Mucosa of descending colon (tissue), 3 donors: ENCODE results near the gene PDHX. TPM values are rescaled to one million over a fixed set of nuclear protein-coding genes. Genes with fewer than 3 reads are reported as not detected.
"Not testable (repeated sequence)": the region's sequence is repeated elsewhere in the genome, so short reads cannot be mapped to it uniquely, and the experiment has no call there.

Experiments used
- ATAC-seq: fragments of 200-7000 bp; cut with Tn5 transposase; one replicate; pipeline ENCODE4 v1.9.1; 2020; ENCODE audit warnings: mild to moderate bottlenecking, moderate library complexity
- DNase-seq, 3 donors: peaks; one replicate each; pipeline ENCODE4 v3.0.0-alpha.2; 2020
- H3K36me3 ChIP-seq: fragments of 200-600 bp; one replicate; pipeline ENCODE4 v1.8.0; 2021; ENCODE audit warnings: low read depth, mild to moderate bottlenecking
- H3K4me1 ChIP-seq: fragments of 200-600 bp; one replicate; pipeline ENCODE4 v1.8.0; 2021; ENCODE audit warnings: low read depth, mild to moderate bottlenecking
- H3K4me3 ChIP-seq: fragments of 200-600 bp; one replicate; pipeline ENCODE4 v1.8.0; 2021; ENCODE audit warnings: mild to moderate bottlenecking
- H3K9me3 ChIP-seq: fragments of 200-600 bp; one replicate; pipeline ENCODE4 v1.8.0; 2021; ENCODE audit warnings: mild to moderate bottlenecking
- intact Hi-C, 2 donors: fragments of 100-400 bp; cut with DNase I in 1 of 2; cut with micrococcal nuclease in 1 of 2; formaldehyde crosslinking; loops; one replicate each; pipeline versions ENCODE4 v1.11.0 to v1.11.1; 2022; cut with DNase I, micrococcal nuclease
- total RNA-seq, 3 donors: library from RNA; stranded (reverse); fragmentation: NEBNext Ultra II Directional in 2 of 3; extraction: Animal tissue kit (Norgen Biotek cat#: 25700) in 2 of 3; gene quantifications; one replicate each; pipeline versions ENCODE4 v1.2.1 to v1.2.4, GENCODE V29; 2021 to 2023
- TF ChIP-seq, protein P1 (sequence below): fragments of 200-600 bp; IDR thresholded peaks from one replicate; pipeline ENCODE4 v1.8.0; 2022; ENCODE audit warnings: antibody characterized with exemption, mild to moderate bottlenecking
- donor health status: DM: no; HTN: no; CAD: no; lungs with moderate emphysema.
- donor health status: DM: no; HTN: no; CAD: no.
- donor health status: DM: no; HTN: yes; CAD: no.

Gene PDHX
- total RNA-seq, 3 donors from 2014 or later = 39.4 to 44.3 (median 42.1) TPM

DNA sequence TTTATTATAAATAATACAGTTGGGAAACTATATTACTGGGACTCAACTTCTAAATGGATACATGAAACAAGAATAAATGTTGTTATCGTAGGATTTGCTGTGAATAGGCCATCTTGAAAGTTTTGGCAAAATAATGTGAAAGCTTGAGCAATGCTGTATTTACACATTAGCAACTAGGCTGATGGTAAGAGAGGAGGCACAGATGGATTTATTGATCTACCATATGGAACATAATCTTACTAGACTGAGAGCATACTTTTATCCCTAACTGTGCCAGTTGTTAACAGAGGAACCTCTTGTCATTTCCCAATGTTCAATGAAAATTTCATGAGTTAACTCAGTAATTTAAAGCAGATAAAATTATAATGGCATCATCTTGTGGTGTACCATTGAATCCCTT lies 23.0 kb upstream of the PDHX start:
- ATAC-seq (no peak), DNase-seq (no peak)
- TF ChIP-seq, protein P1, sequence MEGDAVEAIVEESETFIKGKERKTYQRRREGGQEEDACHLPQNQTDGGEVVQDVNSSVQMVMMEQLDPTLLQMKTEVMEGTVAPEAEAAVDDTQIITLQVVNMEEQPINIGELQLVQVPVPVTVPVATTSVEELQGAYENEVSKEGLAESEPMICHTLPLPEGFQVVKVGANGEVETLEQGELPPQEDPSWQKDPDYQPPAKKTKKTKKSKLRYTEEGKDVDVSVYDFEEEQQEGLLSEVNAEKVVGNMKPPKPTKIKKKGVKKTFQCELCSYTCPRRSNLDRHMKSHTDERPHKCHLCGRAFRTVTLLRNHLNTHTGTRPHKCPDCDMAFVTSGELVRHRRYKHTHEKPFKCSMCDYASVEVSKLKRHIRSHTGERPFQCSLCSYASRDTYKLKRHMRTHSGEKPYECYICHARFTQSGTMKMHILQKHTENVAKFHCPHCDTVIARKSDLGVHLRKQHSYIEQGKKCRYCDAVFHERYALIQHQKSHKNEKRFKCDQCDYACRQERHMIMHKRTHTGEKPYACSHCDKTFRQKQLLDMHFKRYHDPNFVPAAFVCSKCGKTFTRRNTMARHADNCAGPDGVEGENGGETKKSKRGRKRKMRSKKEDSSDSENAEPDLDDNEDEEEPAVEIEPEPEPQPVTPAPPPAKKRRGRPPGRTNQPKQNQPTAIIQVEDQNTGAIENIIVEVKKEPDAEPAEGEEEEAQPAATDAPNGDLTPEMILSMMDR = no peak
- intact Hi-C loops = no loop called here
- no peaks in the 10 kb centered on the region for H3K36me3 ChIP-seq
- peaks cover 3% of the 10 kb centered on the region for H3K4me1 ChIP-seq
- peaks cover 12% of the 10 kb centered on the region for H3K9me3 ChIP-seq
- no peak overlapping the region for H3K4me3 ChIP-seq

DNA sequence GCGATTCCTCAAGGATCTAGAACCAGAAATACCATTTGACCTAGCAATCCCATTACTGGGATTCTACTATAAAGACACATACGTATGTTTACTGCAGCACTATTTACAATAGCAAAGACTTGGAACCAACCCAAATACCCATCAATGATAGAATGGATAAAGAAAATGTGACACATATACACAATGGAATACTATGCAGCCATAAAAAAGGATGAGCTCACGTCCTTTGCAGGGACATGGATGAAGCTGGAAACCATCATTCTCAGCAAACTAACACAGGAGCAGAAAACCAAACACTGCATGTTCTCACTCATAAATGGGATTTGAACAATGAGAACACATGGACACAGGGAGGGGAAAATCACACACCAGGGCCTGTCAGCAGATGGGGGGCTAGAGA lies 20.2 kb upstream of the PDHX start:
- H3K4me1 ChIP-seq, H3K36me3 ChIP-seq, DNase-seq, intact Hi-C loops, H3K4me3 ChIP-seq, ATAC-seq: not testable (repeated sequence)
- peaks cover 40% of the 10 kb centered on the region for H3K9me3 ChIP-seq

DNA sequence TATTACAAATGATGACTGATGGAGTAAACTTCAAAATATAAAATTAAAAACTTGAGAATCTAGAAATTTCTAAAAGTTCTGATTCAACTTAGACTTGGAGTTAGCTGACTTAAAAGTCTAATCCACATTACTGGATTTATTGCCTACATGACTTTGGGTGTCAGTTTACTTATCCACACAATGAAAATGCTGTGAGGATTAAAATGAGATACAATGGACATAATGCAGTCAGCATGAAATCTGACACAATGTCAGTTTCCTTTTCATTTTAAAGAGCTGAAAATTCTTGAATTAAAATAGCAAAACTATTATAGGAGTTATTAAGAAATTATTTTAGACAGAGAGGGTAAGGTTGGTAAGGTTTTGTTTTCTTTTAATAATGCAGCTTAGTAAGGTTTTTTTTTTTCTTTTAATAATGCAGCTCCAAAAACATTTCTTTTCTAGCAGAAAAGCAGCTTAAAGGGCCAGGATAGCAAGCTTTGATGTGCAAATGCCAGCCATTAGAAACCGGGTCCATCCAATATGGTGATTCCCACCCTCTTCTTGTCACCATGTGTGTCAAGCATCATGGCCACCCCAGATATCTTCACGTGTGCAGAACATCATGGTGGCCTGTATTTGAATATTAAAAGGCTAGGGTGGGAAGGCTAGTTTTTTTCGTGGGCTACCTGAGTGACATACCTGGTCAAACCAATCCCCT lies 19.1 kb upstream of the PDHX start:
- Histone ChIP-seq H3K36me3 (no peaks in the 10 kb centered on the region), H3K4me3 (no peak overlapping the region), H3K4me1 (no peaks in the 10 kb centered on the region), H3K9me3 (peaks cover 45% of the 10 kb centered on the region)
- TF ChIP-seq, protein P1 = no peak
- no peak for ATAC-seq
- intact Hi-C loops = no loop called here
- no peak for DNase-seq

DNA sequence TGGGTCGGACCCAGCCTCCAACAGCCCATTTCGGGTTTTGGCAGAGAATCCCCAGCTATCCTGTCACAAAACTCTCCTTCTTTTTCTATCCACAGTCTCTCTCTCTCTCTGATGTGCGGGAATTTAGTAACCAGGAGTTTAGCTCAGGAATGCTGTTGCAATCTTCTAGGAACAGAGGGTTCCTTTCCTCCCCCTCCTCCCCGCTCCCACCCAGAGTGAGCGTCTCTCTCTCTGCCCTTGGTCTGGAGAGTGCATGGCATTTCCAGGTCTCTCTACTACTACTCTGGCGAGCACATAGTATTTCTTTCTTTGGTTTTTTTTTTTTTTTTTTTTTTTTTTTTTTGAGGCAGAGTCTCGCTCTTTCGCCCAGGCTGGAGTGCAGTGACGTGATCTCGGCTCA lies 17.9 kb upstream of the PDHX start:
- intact Hi-C loops = no loop called here
- Histone ChIP-seq H3K36me3 (no peaks in the 10 kb centered on the region), H3K4me3 (no peak overlapping the region), H3K4me1 (no peaks in the 10 kb centered on the region), H3K9me3 (peaks cover 45% of the 10 kb centered on the region)
- no peak for DNase-seq
- TF ChIP-seq, protein P1 = no peak
- ATAC-seq = no peak

DNA sequence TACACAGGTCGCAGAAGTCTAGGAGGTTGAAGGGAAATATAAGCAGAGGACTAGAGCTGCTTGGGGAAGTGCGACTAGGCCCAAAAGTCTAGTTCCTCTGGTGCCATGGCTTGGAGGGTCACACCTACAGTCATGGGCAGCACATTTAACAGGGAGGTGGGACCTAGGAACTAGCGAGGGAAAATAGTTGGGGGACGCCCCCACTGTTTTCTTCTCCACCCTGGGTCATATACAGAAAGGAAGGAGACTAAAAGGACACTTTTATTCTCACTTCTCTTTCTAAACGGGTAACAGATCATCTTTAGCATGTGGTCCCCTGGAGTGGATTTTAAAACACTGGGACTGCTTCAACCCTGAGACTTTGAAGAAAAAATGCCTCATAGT lies 16.8 kb upstream of the PDHX start:
- TF ChIP-seq, protein P1 = no peak

DNA sequence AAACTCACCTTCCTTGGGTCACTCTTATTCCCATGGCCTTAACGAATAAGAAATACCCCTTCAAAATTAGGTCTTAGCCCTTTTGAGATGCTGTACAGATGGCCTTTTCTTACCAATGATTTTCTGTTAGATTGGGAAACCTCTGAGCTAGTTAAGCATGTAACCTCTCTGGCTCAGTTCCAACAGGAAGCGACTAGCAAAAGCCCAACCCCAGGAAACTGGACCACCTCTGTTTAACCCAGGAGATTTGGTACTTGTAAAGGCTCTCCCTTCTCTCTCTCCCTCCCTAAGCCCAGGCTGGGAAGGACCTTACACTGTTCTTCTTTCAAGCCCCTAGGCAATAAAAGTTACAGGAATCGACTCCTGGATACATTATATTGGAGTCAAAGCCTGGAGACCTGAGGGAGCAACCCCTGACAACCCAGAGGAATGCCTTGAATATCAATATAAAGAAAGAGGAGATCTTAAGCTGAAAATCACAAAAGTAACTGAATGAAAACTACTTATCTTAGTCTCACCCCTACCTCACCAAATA lies 11.9 kb upstream of the PDHX start:
- DNase-seq (no peak), ATAC-seq (no peak)
- Histone ChIP-seq H3K9me3 (peaks cover 22% of the 10 kb centered on the region), H3K4me1 (no peaks in the 10 kb centered on the region), H3K36me3 (no peaks in the 10 kb centered on the region), H3K4me3 (no peak overlapping the region)
- intact Hi-C loops = loop anchor here in 1 of 2 donors (10.0 kb wide), 1 partner anchor 320 kb away; no protein-coding TSS in a partner anchor
- TF ChIP-seq, protein P1 = no peak

More for the DNA sequence above, 16.8 kb upstream of the PDHX start:
- H3K36me3 ChIP-seq = no peaks in the 10 kb centered on the region
- ATAC-seq (no peak), DNase-seq (no peak)
- intact Hi-C loops = loop anchor here in 1 of 2 donors (10.0 kb wide), 1 partner anchor 315 kb away; no protein-coding TSS in a partner anchor
- no peak overlapping the region for H3K4me3 ChIP-seq
- no peaks in the 10 kb centered on the region for H3K4me1 ChIP-seq
- peaks cover 45% of the 10 kb centered on the region for H3K9me3 ChIP-seq
